HT-29 (cell line): Measurements from ENCODE around the gene PSME2. TPM values are rescaled to one million over a fixed set of nuclear protein-coding genes. Genes with fewer than 3 reads are reported as not detected.
A peak's percentile ranks its signal among the peaks of the same experiment; 100 is the strongest.

ENCODE experiments used
- DNase-seq: peaks from one replicate; pipeline ENCODE4 v3.0.0-alpha.2; 2015; ENCODE audit warnings: low spot score
- total RNA-seq: library from RNA; depleted of rRNA; stranded (reverse); fragments of >200 nt; shearing (Covaris generic); gene quantifications from 2 replicates; pipeline ENCODE4 v1.2.3, GENCODE V29; 2014

The PSME2 gene
- total RNA-seq, 1 experiment from 2014 or later: 210 TPM

- DNase-seq: no peak
Observed at GRCh38 chr14:24151404-24152080, 5.1 kb upstream of the PSME2 start.

GRCh38 chr14:24150993-24151392 lies 4.6 kb upstream of the PSME2 start:
- DNase-seq: no peak

GRCh38 chr14:24150567-24150966 lies 4.2 kb upstream of the PSME2 start:
- no peak for DNase-seq

GRCh38 chr14:24150061-24150460 lies 3.7 kb upstream of the PSME2 start:
- DNase-seq: no peak

- no peak for DNase-seq
Observed at GRCh38 chr14:24149302-24149969, 3.0 kb upstream of the PSME2 start.

GRCh38 chr14:24147761-24148428 lies 1.5 kb upstream of the PSME2 start:
- no peak for DNase-seq

GRCh38 chr14:24146978-24147760 lies 759 bp upstream of the PSME2 start, which contains the start of gene RNF31:
Gene RNF31, plus strand, starts transcription at chr14:24147498. Its CDS starts 201 bp downstream, at chr14:24147699.
- DNase-seq: peak; percentile 94

GRCh38 chr14:24145690-24146452 lies 539 bp downstream of the PSME2 start:
- DNase-seq: no peak

GRCh38 chr14:24145219-24145618 lies 1.2 kb downstream of the PSME2 start:
- no peak for DNase-seq

- no peak for DNase-seq
Observed at GRCh38 chr14:24144451-24144850, 2.0 kb downstream of the PSME2 start.

GRCh38 chr14:24143511-24143910 lies 2.9 kb downstream of the PSME2 start:
- DNase-seq: no peak

- peak; percentile 98 for DNase-seq
Observed at GRCh38 chr14:24141097-24141880, 5.1 kb downstream of the PSME2 start, which contains the start of gene EMC9. Gene EMC9, minus strand, starts transcription at chr14:24141591. Its CDS starts 287 bp downstream, at chr14:24141304.

GRCh38 chr14:24139272-24139934 lies 7.0 kb downstream of the PSME2 start:
- peak; percentile 32 for DNase-seq

- no peak for DNase-seq
Observed at GRCh38 chr14:24138396-24139271, 7.8 kb downstream of the PSME2 start.

- no peak for DNase-seq
Observed at GRCh38 chr14:24137529-24138395, 8.6 kb downstream of the PSME2 start.

GRCh38 chr14:24136684-24137528 lies 9.5 kb downstream of the PSME2 start:
- peak; percentile 11 for DNase-seq
